H9 (cell line): Measurements from ENCODE around the gene BRSK1. TPM values are rescaled to one million over a fixed set of nuclear protein-coding genes. Genes with fewer than 3 reads are reported as not detected.
A peak's percentile ranks its signal among the peaks of the same experiment; 100 is the strongest.

Source experiments
- DNase-seq: peaks from one replicate; pipeline ENCODE4 v3.0.0-alpha.2; 2017
- H2AFZ ChIP-seq: one replicate; pipeline ENCODE4 v1.6.1; 2013; ENCODE audit warnings: mild to moderate bottlenecking, low read length, control low read depth, moderate library complexity
- H2AK5ac ChIP-seq: 2 replicates; pipeline ENCODE4 v1.6.1; 2013; ENCODE audit warnings: low read length, control low read depth, mixed read lengths; ENCODE audit not compliant: insufficient read length
- H2BK120ac ChIP-seq: one replicate; pipeline ENCODE4 v1.6.1; 2013; ENCODE audit warnings: low read depth, mild to moderate bottlenecking, low read length, control low read depth, inconsistent platforms; ENCODE audit not compliant: poor library complexity, severe bottlenecking
- H2BK12ac ChIP-seq: 2 replicates; pipeline ENCODE4 v1.6.1; 2013; ENCODE audit warnings: low read length, control low read depth, mixed read lengths, low read depth; ENCODE audit not compliant: insufficient read length
- H2BK15ac ChIP-seq: 2 replicates; pipeline ENCODE4 v1.6.1; 2013; ENCODE audit warnings: low read depth, low read length, control low read depth
- H2BK20ac ChIP-seq: one replicate; pipeline ENCODE4 v1.6.1; 2013; ENCODE audit warnings: low read depth, mild to moderate bottlenecking, low read length, control low read depth, inconsistent platforms; ENCODE audit not compliant: poor library complexity, severe bottlenecking
- H2BK5ac ChIP-seq: 2 replicates; pipeline ENCODE4 v1.6.1; 2013; ENCODE audit warnings: low read length, control low read depth, mixed read lengths; ENCODE audit not compliant: insufficient read length
- H3K14ac ChIP-seq: 2 replicates; pipeline ENCODE4 v1.6.1; 2013; ENCODE audit warnings: low read length, control low read depth; ENCODE audit not compliant: insufficient read depth
- H3K18ac ChIP-seq: 2 replicates; pipeline ENCODE4 v1.6.1; 2013; ENCODE audit warnings: low read depth, mild to moderate bottlenecking, mixed read lengths, low read length, control low read depth; ENCODE audit not compliant: insufficient read length
- H3K23ac ChIP-seq: 2 replicates; pipeline ENCODE4 v1.6.1; 2013; ENCODE audit warnings: low read length, control low read depth, mixed read lengths, low read depth; ENCODE audit not compliant: insufficient read length
- H3K23me2 ChIP-seq: 2 replicates; pipeline ENCODE4 v1.6.1; 2013; ENCODE audit warnings: low read depth, mild to moderate bottlenecking, mixed read lengths, low read length, control low read depth; ENCODE audit not compliant: insufficient read length, poor library complexity, severe bottlenecking
- H3K27ac ChIP-seq: 2 replicates; pipeline ENCODE4 v1.5.1; 2013; ENCODE audit warnings: low read length, control low read depth, mixed read lengths, low read depth; ENCODE audit not compliant: insufficient read length
- H3K27me3 ChIP-seq: 2 replicates; pipeline ENCODE4 v1.6.1; 2013; ENCODE audit warnings: low read length, control low read depth, inconsistent platforms; ENCODE audit not compliant: insufficient read depth
- H3K4ac ChIP-seq: 2 replicates; pipeline ENCODE4 v1.6.1; 2013; ENCODE audit warnings: low read depth, mild to moderate bottlenecking, control low read depth, inconsistent platforms, low read length, moderate library complexity
- H3K4me1 ChIP-seq: 2 replicates; pipeline ENCODE4 v1.6.1; 2013; ENCODE audit warnings: low read length, control low read depth, inconsistent platforms; ENCODE audit not compliant: insufficient read depth
- H3K4me2 ChIP-seq: 2 replicates; pipeline ENCODE4 v1.6.1; 2013; ENCODE audit warnings: low read length, control low read depth, mixed read lengths; ENCODE audit not compliant: insufficient read length, insufficient read depth
- H3K56ac ChIP-seq: 2 replicates; pipeline ENCODE4 v1.6.1; 2013; ENCODE audit warnings: low read depth, mild to moderate bottlenecking, mixed read lengths, low read length, control low read depth; ENCODE audit not compliant: insufficient read length
- H3K79me1 ChIP-seq: 2 replicates; pipeline ENCODE4 v1.6.1; 2013; ENCODE audit warnings: low read depth, mild to moderate bottlenecking, moderate library complexity, low read length, control low read depth, inconsistent platforms; ENCODE audit not compliant: insufficient read depth, poor library complexity, severe bottlenecking
- H3K79me2 ChIP-seq: 2 replicates; pipeline ENCODE4 v1.6.1; 2013; ENCODE audit warnings: low read length, control low read depth, inconsistent platforms; ENCODE audit not compliant: insufficient read depth
- H3K9ac ChIP-seq: 2 replicates; pipeline ENCODE4 v1.6.1; 2013; ENCODE audit warnings: low read length, control low read depth, mixed read lengths; ENCODE audit not compliant: insufficient read length; ENCODE audit errors: extremely low read depth
- H3K9me3 ChIP-seq: one replicate; pipeline ENCODE4 v1.6.1; 2013; ENCODE audit warnings: low read depth, low read length, inconsistent platforms; ENCODE audit not compliant: control insufficient read depth
- H3T11ph ChIP-seq: one replicate; pipeline ENCODE4 v1.6.1; 2013; ENCODE audit warnings: mild to moderate bottlenecking, low read length, control low read depth, inconsistent platforms
- H4K20me1 ChIP-seq: one replicate; pipeline ENCODE4 v1.6.1; 2013; ENCODE audit not compliant: control insufficient read depth, insufficient read length, insufficient read depth
- H4K5ac ChIP-seq: 2 replicates; pipeline ENCODE4 v1.6.1; 2013; ENCODE audit warnings: low read depth, mild to moderate bottlenecking, mixed read lengths, low read length, control low read depth; ENCODE audit not compliant: insufficient read length
- H4K8ac ChIP-seq: replicated peaks from 2 replicates; pipeline ENCODE4 v1.6.1; 2013; ENCODE audit warnings: low read length, control low read depth, mixed read lengths, low read depth; ENCODE audit not compliant: insufficient read length
- H4K91ac ChIP-seq: 2 replicates; pipeline ENCODE4 v1.6.1; 2013; ENCODE audit warnings: low read depth, mild to moderate bottlenecking, moderate library complexity, mixed read lengths, low read length, control low read depth; ENCODE audit not compliant: insufficient read length
- H3K27ac Mint-ChIP-seq, 3 experiments: 2 replicates in 2 of 3; 3 replicates in 1 of 3; pipeline ENCODE4 v1.8.0; 2020 to 2021; ENCODE audit warnings: mixed read lengths in 3 of 3, mild to moderate bottlenecking in 1 of 3, moderate library complexity in 1 of 3
- H3K27me3 Mint-ChIP-seq: 2 replicates; pipeline ENCODE4 v1.8.0; 2021; ENCODE audit warnings: low read depth, mild to moderate bottlenecking, moderate library complexity, mixed read lengths
- H3K36me3 Mint-ChIP-seq, 3 experiments: 2 replicates in 2 of 3; 3 replicates in 1 of 3; pipeline ENCODE4 v1.8.0; 2020 to 2021; ENCODE audit warnings: low read depth in 3 of 3, mixed read lengths in 3 of 3; ENCODE audit not compliant: insufficient read depth in 1 of 3
- H3K4me1 Mint-ChIP-seq, 2 experiments: 2 replicates each; pipeline ENCODE4 v1.8.0; 2020; ENCODE audit warnings: mixed read lengths in 2 of 2
- H3K4me3 Mint-ChIP-seq, 2 experiments: 2 replicates in 1 of 2; 3 replicates in 1 of 2; pipeline ENCODE4 v1.8.0; 2020 to 2021; ENCODE audit warnings: mild to moderate bottlenecking in 2 of 2, mixed read lengths in 2 of 2, moderate library complexity in 1 of 2
- H3K9me3 Mint-ChIP-seq, 2 experiments: 2 replicates in 1 of 2; 3 replicates in 1 of 2; pipeline ENCODE4 v1.8.0; 2020; ENCODE audit warnings: mild to moderate bottlenecking in 2 of 2, mixed read lengths in 2 of 2, moderate library complexity in 1 of 2
- CTCF ChIP-seq: fragments of 200-600 bp; sonication (generic); conservative IDR thresholded peaks from 3 replicates; pipeline ENCODE4 v1.8.0; 2021; ENCODE audit warnings: antibody characterized with exemption, mild to moderate bottlenecking
- WGBS: extraction: QIAGEN DNeasy Blood & Tissue Kit; methylation state at CpG from one replicate; pipeline ENCODE4 v1.1.7; 2013; ENCODE audit warnings: missing lambda C conversion rate, low lambda C conversion rate, mixed read lengths; ENCODE audit not compliant: insufficient read length; ENCODE audit errors: extremely low coverage; 5-methylcytosine and 5-hydroxymethylcytosine counted together
- total RNA-seq: library from RNA; stranded (reverse); gene quantifications from 2 replicates; pipeline ENCODE4 v1.2.1, GENCODE V29; 2021

Gene BRSK1
- total RNA-seq, 1 experiment from 2014 or later = 43.5 TPM

DNA sequence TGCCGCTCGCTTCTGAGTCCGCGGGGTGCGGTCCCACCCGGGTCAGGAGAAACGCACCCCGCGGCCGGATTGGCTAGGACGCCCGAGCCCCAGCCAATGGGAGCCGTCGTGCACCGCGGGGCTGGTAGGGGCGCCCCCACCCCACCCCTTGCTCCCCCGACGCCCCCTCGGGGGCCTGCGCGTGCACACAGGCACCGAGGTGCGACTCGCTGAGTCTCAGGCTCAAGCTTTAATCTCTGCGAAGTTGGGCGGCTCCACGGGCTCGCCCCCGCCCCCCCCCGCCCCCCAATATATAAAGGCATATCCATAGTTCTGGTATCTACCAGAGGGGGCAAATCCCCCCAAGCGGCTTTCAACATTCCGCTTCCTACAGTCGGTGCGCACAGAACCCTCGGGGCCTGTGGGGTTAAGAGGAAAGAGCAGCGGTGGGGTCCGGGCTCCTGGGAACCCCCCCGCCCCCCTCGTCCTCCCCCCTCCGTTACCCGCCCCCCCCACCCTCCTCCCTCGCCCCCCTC is 71.0 kb downstream of the BRSK1 start, which contains the start of gene COX6B2:
COX6B2 (minus strand) TSS at position 22 of the 515 bp plus-strand sequence. CDS start 198 bp downstream, outside the sequence.
- H2BK15ac ChIP-seq = no peak within 1 kb of the TSS
- H3K4me3 Mint-ChIP-seq = peak within 1 kb of the TSS; percentile 60 to 85
- no peak within 1 kb of the TSS for H3K56ac ChIP-seq
- H2BK5ac ChIP-seq = no peak within 1 kb of the TSS
- no peak within 1 kb of the TSS for H4K8ac ChIP-seq
- H3K79me2 ChIP-seq = no peaks in the 10 kb centered on the region
- peaks cover 86% of the 10 kb centered on the region for H3K27me3 Mint-ChIP-seq
- DNase-seq = no peak
- H3K27ac Mint-ChIP-seq = peak within 1 kb of the TSS in 1 of 3 experiments; percentile 55; a peak in 2 of 7 replicates
- H2BK20ac ChIP-seq = no peak within 1 kb of the TSS
- no CpG with 5 or more reads among the region's 43 CpGs for WGBS
- H3K23ac ChIP-seq = no peak within 1 kb of the TSS
- H3K36me3 Mint-ChIP-seq = peaks cover 2 to 31% (median 6%) of the 10 kb centered on the region in 3 experiments; a peak in 5 of 7 replicates
- no peak within 1 kb of the TSS for H3K27ac ChIP-seq
- no peaks in the 10 kb centered on the region; the same call in 1 of the 2 replicates for H3K4me1 ChIP-seq
- H3K9me3 ChIP-seq = no peaks in the 10 kb centered on the region
- H3K27me3 ChIP-seq = peaks cover 17% of the 10 kb centered on the region; the same call in 1 of the 2 replicates
- H2AFZ ChIP-seq = no peak within 1 kb of the TSS
- no peak within 1 kb of the TSS for H4K91ac ChIP-seq
- no peaks in the 10 kb centered on the region; a peak in 1 of 5 replicates for H3K9me3 Mint-ChIP-seq
- no peak within 1 kb of the TSS for H2BK120ac ChIP-seq
- H3K9ac ChIP-seq = no peak within 1 kb of the TSS
- H4K5ac ChIP-seq = no peak within 1 kb of the TSS
- peak within 1 kb of the TSS; percentile 54 for H3K18ac ChIP-seq
- no peak within 1 kb of the TSS for H3K4ac ChIP-seq
- H4K20me1 ChIP-seq = no peaks in the 10 kb centered on the region
- H2BK12ac ChIP-seq = no peak within 1 kb of the TSS
- peaks cover 7% of the 10 kb centered on the region for H3K23me2 ChIP-seq
- no peak within 1 kb of the TSS for H3T11ph ChIP-seq
- no peaks in the 10 kb centered on the region for H3K79me1 ChIP-seq
- 0 out of 3 replicates have a peak, but pooled peaks have one; percentile 18 for TF ChIP-seq CTCF
- H3K14ac ChIP-seq = no peak within 1 kb of the TSS
- peaks cover 42 to 44% of the 10 kb centered on the region in 2 experiments for H3K4me1 Mint-ChIP-seq
- no peak within 1 kb of the TSS for H2AK5ac ChIP-seq
- H3K4me2 ChIP-seq = peak within 1 kb of the TSS; percentile 65
